ENCODE measurements around the gene LRBA. TPM values are rescaled to one million over a fixed set of nuclear protein-coding genes. Genes with fewer than 3 reads are reported as not detected.

The LRBA gene
- total and polyA plus RNA-seq, 7 donors, result 16.8 to 184 (median 91.1) TPM

GRCh38 chr4:150886597-150886996 lies 128.5 kb downstream of the LRBA start:
- TF ChIP-seq POLR2AphosphoS5 (IDR thresholded peaks at IDR 0.05) (no peak), CTCF (IDR thresholded peaks at IDR 0.05) (no peak), EP300 (IDR thresholded peaks at IDR 0.05) (no peak), POLR2A (IDR thresholded peaks at IDR 0.05) (no peak)
- Histone ChIP-seq H3K36me3 (no peaks in the 10 kb centered on the region), H3K4me3 (no peak overlapping the region), H3K4me1 (no peaks in the 10 kb centered on the region), H3K27ac (no peak overlapping the region), H3K27me3 (no peaks in the 10 kb centered on the region), H3K9me3 (no peaks in the 10 kb centered on the region)
- 94 to 95% methylated on average over 1 of the region's 1 CpG for WGBS, 2 donors
- intact Hi-C loops (cut with DNase I), result no loop called here
- DNase-seq, result no peak

GRCh38 chr4:150884625-150885024 lies 130.5 kb downstream of the LRBA start:
- Histone ChIP-seq H3K4me1 (no peaks in the 10 kb centered on the region), H3K27me3 (no peaks in the 10 kb centered on the region), H3K4me3 (no peak overlapping the region), H3K27ac (no peak overlapping the region), H3K9me3 (peaks cover 0 to 3% (median 0%) of the 10 kb centered on the region in 4 donors), H3K36me3 (no peaks in the 10 kb centered on the region)
- intact Hi-C loops (cut with DNase I), result no loop called here
- 94 to 98% methylated on average over 1 of the region's 1 CpG for WGBS, 2 donors
- DNase-seq, result no peak
- TF ChIP-seq POLR2A (IDR thresholded peaks at IDR 0.05) (no peak), EP300 (IDR thresholded peaks at IDR 0.05) (no peak)

GRCh38 chr4:150875367-150875766 lies 139.7 kb downstream of the LRBA start:
- H3K27ac ChIP-seq, result no peak overlapping the region
- no peak for TF ChIP-seq EP300 (IDR thresholded peaks at IDR 0.05)
- no peak for TF ChIP-seq POLR2A (IDR thresholded peaks at IDR 0.05)
- no peak for TF ChIP-seq CTCF (IDR thresholded peaks at IDR 0.05)
- no peak for TF ChIP-seq POLR2AphosphoS5 (IDR thresholded peaks at IDR 0.05)
- WGBS, 2 donors, result 63 to 97% methylated on average over 1 of the region's 1 CpG
- no peak overlapping the region for H3K4me3 ChIP-seq
- H3K9me3 ChIP-seq, result peaks cover 0 to 3% (median 0%) of the 10 kb centered on the region in 4 donors
- H3K4me1 ChIP-seq, result peaks cover 0 to 10% (median 7%) of the 10 kb centered on the region in 4 donors
- intact Hi-C loops (cut with DNase I), result no loop called here
- no peak for DNase-seq
- no peaks in the 10 kb centered on the region for H3K27me3 ChIP-seq
- H3K36me3 ChIP-seq, result no peaks in the 10 kb centered on the region

DNA sequence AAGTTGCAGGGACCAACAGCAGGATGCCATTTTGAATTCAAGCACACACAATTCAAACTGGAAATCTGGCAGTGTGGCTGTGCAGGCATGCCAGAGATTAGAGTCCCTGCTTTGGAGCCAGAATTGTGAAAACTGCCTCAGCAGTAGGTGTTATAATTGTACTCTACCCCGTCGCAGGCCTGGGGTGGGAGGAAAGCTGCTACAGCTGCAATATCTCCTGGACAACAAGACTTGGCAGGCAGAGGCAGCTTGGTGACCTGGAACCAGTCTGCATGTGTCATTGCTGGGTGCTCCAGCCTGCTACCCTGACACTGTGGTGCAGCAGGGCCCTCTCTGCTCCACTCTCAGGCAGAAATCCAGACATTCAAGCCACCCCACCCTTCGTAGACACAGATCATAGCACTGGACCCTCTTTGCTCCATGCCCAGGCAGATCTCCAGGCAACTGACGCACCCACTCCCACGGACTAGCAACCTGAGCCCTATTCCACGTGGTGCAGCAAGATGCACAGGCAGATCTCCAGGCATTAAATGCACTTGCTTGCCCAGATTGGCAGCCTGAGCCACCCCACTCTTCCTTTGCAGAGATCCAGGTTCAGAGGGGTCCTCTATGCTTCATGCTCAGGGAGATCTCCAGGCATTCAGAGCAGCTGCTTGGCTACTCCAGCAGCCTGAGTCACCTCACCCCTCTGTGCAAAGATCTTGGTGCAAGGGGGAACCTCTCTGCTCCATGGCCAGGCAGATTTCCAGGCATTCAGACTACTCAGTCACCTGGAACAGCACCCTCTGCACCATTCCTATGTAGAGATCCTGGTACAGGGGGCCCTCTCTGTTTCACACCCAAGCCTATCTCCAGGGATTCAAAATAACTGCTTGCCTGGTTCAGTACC lies 140.5 kb downstream of the LRBA start:
- peak overlapping the region in 2 of 4 donors; percentile 3 to 6 for H3K27ac ChIP-seq
- H3K27me3 ChIP-seq, result no peaks in the 10 kb centered on the region
- 88 to 96% methylated on average over 6 of the region's 6 CpGs for WGBS, 2 donors
- H3K4me3 ChIP-seq, result no peak overlapping the region
- no peak for DNase-seq
- H3K9me3 ChIP-seq, result no peaks in the 10 kb centered on the region
- intact Hi-C loops (cut with DNase I), result no loop called here
- no peaks in the 10 kb centered on the region for H3K36me3 ChIP-seq
- TF ChIP-seq EP300 (IDR thresholded peaks at IDR 0.05) (no peak), POLR2A (IDR thresholded peaks at IDR 0.05) (no peak), POLR2AphosphoS5 (IDR thresholded peaks at IDR 0.05) (no peak), CTCF (IDR thresholded peaks at IDR 0.05) (no peak)
- peaks cover 0 to 10% (median 7%) of the 10 kb centered on the region in 4 donors for H3K4me1 ChIP-seq

DNA sequence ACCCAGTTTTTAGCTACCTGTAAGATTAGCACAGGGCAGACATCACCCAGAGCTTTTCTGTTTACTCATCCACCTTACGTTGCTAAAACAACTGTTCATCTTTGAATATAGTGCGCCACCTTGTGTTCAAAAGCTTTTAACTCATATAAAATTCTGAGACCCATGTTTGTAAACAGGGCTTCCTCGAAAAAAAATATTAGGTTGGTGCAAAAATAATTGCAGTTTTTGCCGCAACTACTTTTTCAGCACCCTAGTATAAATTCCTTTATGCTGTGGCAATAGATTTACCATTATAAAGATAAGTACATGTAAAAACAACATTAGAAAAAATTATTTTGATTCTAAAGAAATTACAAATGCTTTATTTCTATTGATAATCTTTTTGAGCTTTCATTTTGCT lies 147.9 kb downstream of the LRBA start:
- Histone ChIP-seq H3K9me3 (no peaks in the 10 kb centered on the region), H3K4me1 (peaks cover 0 to 4% (median 0%) of the 10 kb centered on the region in 4 donors), H3K36me3 (no peaks in the 10 kb centered on the region), H3K4me3 (no peak overlapping the region), H3K27me3 (no peaks in the 10 kb centered on the region), H3K27ac (no peak overlapping the region)
- TF ChIP-seq POLR2AphosphoS5 (IDR thresholded peaks at IDR 0.05) (no peak), CTCF (IDR thresholded peaks at IDR 0.05) (peak; percentile 39 to 70 (median 50))
- WGBS, 2 donors, result 6 to 20% methylated on average over 4 of the region's 4 CpGs
- intact Hi-C loops (cut with DNase I), result loop anchor here (2.0 to 10.0 kb wide), 5 partner anchors 280 to 885 kb away; no protein-coding TSS in a partner anchor
- DNase-seq, result no peak
